Umbilical cord (tissue), 2 donors: ENCODE measurements around the gene ARID1B. TPM values are rescaled to one million over a fixed set of nuclear protein-coding genes. Genes with fewer than 3 reads are reported as not detected.

Source experiments
- DNase-seq: peaks from one replicate; pipeline ENCODE4 v3.0.0-alpha.2; 2015; ENCODE audit warnings: low spot score
- total RNA-seq: library from RNA; depleted of rRNA; stranded (reverse); fragments of >200 nt; gene quantifications from one replicate; pipeline ENCODE4 v1.2.3, GENCODE V29; 2014; ENCODE audit warnings: low replicate concordance; ENCODE audit not compliant: insufficient read depth

ARID1B gene
- total RNA-seq, 1 donor from 2014 or later: 102 TPM

- no peak for DNase-seq
Measured at GRCh38 chr6:156984178-156984738, 207.1 kb downstream of the ARID1B start.

DNA sequence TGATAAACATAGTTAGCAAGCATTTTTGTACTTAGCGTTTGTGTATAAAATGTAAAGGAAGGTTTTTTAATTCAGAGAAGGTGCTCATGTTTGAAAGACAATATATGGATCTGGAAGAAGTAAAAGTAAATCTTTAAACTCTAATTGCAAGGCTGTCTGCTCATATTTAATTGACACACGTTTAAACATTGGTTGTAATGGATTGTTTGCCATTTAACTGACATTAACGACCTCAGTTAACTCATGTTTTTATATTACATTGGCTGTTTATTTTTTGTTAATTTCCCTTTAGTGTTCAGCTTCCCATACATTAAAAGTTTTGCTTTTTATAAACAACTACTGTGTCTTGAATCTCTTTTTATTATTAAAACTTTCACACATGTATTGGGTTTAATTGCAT is 208.1 kb downstream of the ARID1B start:
- DNase-seq: no peak

GRCh38 chr6:156988276-156989158 is 211.3 kb downstream of the ARID1B start:
- no peak for DNase-seq

DNA sequence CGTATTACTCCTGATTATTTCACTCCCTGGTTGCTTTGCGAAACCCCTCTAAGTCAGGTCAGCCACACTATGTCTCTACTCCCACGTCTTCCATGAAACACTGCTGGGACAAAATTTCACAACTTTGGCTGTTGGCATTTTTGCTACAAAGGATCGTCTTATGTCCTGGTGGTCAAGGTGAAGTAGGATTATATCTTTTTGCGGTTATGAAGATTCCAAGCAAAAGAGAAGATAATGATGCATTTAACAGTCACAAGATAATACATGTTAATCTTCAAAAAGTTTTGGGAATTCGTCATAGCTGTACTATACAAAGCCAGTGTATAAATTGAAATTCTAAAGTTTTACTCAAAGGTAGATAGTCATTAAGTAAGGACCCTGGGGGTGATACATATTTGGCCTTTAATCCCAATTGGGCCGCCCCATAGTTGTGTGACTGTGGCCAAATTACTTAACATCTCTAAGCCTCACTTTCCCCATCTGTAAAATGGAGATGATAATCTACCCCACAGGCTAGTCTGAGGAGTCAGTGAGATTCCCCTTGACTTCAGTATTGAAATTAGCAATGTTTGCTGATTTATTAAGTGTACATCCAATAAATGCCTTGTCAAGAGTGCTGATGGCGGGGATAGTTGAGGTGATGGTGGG is 212.1 kb downstream of the ARID1B start:
- no peak for DNase-seq

- DNase-seq: peak; percentile 59
Measured at GRCh38 chr6:156992020-156992804, 215.0 kb downstream of the ARID1B start.

- DNase-seq: no peak
Measured at GRCh38 chr6:156993713-156994112, 216.5 kb downstream of the ARID1B start.

DNA sequence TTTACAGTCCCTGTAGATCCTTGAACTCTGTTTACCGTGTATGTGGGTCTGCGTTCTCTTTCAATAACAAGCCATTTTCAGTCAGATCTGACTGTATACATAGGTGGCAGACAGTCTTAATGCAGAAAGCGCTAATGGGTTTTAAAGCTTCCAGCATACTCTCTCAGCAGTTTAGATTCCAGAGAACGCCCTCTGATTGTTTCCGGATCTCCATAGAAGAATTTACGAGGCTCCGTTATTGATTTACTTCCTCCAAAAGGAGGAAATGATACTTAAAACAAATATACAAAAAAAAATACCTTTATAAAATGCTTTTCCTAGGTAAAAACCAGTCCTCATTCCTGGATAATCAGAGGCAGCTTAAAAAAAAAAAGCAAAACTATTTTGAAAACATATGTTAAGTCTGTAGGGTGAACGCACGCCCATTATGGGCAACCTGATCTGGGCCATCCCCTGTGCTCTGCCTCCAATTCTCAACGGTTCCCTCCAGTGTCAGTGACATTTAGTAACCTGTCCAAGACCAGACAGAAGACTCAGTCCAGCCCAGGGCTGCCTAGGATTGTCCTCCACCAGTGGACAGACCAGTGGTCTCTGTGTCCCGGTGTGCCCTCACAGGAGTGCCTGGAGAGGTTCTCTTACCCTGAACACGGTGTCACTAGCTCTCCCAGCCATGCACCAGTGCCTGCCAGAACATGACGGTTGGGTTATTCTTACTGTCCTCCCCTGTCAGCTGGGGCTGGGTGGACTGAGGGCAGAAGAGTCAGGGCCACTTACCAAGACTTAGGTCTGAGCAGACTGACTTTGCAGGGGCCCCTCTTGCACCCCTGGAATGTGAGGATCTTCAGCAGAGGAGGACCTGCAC is 217.3 kb downstream of the ARID1B start:
- no peak for DNase-seq

DNA sequence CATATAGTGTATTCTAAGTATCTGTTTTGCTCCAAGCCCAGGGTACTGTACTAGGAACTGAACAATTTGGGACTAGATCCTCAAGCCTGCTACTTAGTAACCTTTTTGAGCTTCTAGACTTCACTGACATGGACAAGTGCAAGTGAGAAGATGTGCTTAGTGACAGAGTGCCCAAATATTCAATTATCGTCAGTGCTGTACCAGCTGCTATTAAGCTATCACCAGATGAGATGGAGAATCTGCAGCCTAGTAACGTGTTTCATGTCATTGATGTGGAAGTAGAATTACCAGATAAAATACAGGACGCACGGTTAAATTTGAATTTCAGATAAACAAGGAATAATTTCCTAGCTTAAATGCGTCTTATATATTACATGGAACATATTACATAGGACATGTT is 218.3 kb downstream of the ARID1B start:
- no peak for DNase-seq

GRCh38 chr6:156996265-156996664 is 219.1 kb downstream of the ARID1B start:
- no peak for DNase-seq

- no peak for DNase-seq
Measured at GRCh38 chr6:156998794-156999330, 221.7 kb downstream of the ARID1B start.

DNA sequence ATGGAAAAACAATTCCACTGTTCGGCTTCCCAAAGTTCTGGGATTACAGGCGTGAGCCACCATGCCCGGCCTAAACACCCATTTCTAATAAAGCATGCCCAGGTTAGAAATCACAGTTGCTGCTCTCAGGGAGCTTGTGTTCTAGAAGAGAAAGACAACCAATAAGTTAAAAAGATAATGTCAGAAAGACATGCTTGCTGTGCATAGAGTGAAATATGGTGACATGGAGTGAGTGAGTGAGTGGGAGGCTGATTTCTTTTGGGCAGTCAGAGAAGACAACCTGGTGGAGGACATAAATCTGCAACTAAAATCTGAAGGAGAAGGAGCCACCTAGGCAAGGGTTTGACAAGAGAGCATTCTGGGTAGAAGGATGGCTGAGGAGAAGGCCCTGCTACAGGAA is 222.6 kb downstream of the ARID1B start:
- no peak for DNase-seq

GRCh38 chr6:157001716-157002115 is 224.5 kb downstream of the ARID1B start:
- DNase-seq: no peak

DNA sequence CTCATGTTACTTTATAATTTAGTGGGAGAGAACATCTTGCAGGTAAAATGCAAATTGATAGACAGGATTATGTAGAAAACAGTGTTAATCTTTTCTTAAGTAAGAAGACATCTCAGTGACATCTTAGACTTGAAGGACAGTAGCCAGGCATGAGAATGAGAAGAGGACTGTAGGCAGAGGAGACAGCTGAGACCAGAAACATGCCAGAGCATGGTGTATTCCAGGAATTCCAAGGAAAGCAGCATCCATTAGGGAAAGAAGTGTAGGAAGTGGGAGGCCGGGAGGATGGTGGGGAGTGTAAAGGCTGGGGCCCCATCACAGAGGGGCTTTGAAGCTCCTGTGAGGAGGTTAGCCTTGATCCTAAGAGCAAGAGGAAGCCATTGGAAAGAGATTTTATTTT is 225.6 kb downstream of the ARID1B start:
- no peak for DNase-seq

DNA sequence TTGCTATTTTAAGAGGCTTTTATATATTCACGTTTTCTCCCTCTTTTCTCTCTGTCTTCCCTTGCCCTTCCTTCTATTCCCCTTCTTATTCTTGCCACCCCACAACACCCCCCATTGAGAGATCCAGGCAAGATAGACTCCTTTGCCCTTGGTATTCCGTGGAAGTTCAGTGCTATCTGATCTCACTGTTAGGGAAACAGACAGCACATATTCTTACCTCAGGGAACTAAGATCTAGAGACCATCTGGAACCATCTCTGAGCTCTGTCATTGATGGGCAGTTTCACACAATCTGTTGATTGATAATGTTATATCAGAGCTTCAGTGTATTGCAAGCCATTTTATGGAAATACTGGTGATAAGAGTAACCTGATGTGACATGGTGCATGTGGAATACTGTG is 228.8 kb downstream of the ARID1B start:
- DNase-seq: no peak

DNA sequence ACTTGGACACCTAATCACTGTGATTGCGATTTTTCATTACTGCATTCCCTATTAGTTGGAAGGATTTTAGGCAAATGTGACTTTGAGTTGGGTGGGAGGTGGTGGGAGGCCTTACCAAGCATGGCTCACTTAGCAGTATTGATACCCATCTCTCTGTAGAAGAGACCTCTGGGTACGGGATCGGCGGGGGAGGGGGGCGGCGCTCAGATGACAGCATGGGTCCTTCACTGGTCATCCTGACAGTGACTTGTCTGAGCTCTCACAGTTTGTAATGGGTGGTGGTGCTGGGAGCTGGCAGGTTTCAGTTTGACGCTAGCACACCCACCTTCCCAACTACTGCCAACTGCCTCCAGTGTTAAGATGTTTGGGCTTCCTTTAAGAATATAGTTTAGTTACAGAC is 231.4 kb downstream of the ARID1B start:
- no peak for DNase-seq

GRCh38 chr6:157012355-157012754 is 235.2 kb downstream of the ARID1B start:
- no peak for DNase-seq

GRCh38 chr6:157013649-157014304 is 236.6 kb downstream of the ARID1B start:
- no peak for DNase-seq

GRCh38 chr6:157014871-157015270 is 237.7 kb downstream of the ARID1B start:
- no peak for DNase-seq

- DNase-seq: no peak
Measured at GRCh38 chr6:157017022-157017421, 239.8 kb downstream of the ARID1B start.

DNA sequence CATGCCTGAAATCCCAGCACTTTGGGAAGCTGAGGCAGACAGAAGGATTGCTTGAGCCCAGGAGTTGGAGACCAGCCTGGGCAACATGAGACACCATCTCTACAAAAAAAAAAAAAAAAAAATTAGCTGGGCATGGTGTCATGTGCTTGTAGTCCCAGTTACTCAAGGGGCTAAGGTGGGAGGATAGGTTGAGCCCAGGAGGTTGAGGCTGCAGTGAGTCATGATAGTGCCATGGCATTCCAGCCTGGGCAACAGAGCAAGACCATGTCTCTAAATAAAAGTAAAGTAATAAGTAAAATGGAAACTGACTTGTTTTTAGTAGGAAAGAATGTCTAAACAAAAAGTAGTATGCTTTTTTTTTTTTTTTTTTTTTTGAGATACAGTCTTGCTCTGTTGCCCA is 240.7 kb downstream of the ARID1B start:
- no peak for DNase-seq
